Neural crest cell (in vitro differentiated cells): ENCODE results near the gene MYCBPAP. TPM values are rescaled to one million over a fixed set of nuclear protein-coding genes. Genes with fewer than 3 reads are reported as not detected.

Experiments used
- DNase-seq: peaks from one replicate; pipeline ENCODE4 v3.0.0; 2021; ENCODE audit warnings: low read depth, mixed read lengths, low spot score
- H3K27ac Mint-ChIP-seq: one replicate; pipeline ENCODE4 v1.8.0; 2021; ENCODE audit warnings: mild to moderate bottlenecking, mixed read lengths; ENCODE audit not compliant: unreplicated experiment
- H3K27me3 Mint-ChIP-seq: 2 replicates; pipeline ENCODE4 v1.8.0; 2021; ENCODE audit warnings: low read depth, mild to moderate bottlenecking, mixed read lengths
- H3K36me3 Mint-ChIP-seq: 2 replicates; pipeline ENCODE4 v1.8.0; 2021; ENCODE audit warnings: low read depth, mild to moderate bottlenecking, mixed read lengths
- H3K4me1 Mint-ChIP-seq: 2 replicates; pipeline ENCODE4 v1.8.0; 2021; ENCODE audit warnings: mixed read lengths
- H3K4me3 Mint-ChIP-seq: one replicate; pipeline ENCODE4 v1.8.0; 2021; ENCODE audit warnings: mild to moderate bottlenecking, mixed read lengths
- H3K9me3 Mint-ChIP-seq: 2 replicates; pipeline ENCODE4 v1.8.0; 2021; ENCODE audit warnings: mixed read lengths
- total RNA-seq: library from RNA; stranded (reverse); gene quantifications from 2 replicates; pipeline ENCODE4 v1.2.1, GENCODE V29; 2021
- TF ChIP-seq, protein P1 (sequence below): fragments of 200-600 bp; sonication (generic); conservative IDR thresholded peaks from 2 replicates; pipeline ENCODE4 v1.5.0; 2021; ENCODE audit warnings: antibody characterized with exemption, mild to moderate bottlenecking

Gene MYCBPAP
- total RNA-seq, 1 donor from 2014 or later, result 1.2 TPM

DNA sequence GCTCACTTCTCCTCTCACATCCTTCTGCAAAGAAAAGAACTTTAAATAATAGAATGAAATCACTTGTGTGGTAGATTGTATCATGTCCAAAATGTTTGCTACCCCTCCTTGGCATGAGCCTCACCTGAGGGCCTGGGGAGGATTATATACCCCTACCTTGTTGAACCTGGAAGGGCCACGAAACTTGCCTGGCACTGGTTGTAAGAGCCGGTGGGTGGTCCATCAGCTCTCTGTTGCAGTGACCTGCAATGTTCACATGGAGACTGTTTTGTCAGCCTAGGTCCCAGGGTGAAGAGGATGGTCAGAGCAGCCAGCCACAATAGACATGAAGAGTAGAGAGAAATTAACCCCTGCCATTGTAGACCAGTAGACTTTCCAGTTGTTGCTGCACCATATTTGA is 19.4 kb upstream of the MYCBPAP start:
- no peak overlapping the region for H3K4me3 Mint-ChIP-seq
- H3K36me3 Mint-ChIP-seq, result no peaks in the 10 kb centered on the region
- DNase-seq, result no peak
- no peak overlapping the region for H3K27ac Mint-ChIP-seq
- no peaks in the 10 kb centered on the region for H3K9me3 Mint-ChIP-seq
- TF ChIP-seq, protein P1, sequence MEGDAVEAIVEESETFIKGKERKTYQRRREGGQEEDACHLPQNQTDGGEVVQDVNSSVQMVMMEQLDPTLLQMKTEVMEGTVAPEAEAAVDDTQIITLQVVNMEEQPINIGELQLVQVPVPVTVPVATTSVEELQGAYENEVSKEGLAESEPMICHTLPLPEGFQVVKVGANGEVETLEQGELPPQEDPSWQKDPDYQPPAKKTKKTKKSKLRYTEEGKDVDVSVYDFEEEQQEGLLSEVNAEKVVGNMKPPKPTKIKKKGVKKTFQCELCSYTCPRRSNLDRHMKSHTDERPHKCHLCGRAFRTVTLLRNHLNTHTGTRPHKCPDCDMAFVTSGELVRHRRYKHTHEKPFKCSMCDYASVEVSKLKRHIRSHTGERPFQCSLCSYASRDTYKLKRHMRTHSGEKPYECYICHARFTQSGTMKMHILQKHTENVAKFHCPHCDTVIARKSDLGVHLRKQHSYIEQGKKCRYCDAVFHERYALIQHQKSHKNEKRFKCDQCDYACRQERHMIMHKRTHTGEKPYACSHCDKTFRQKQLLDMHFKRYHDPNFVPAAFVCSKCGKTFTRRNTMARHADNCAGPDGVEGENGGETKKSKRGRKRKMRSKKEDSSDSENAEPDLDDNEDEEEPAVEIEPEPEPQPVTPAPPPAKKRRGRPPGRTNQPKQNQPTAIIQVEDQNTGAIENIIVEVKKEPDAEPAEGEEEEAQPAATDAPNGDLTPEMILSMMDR, result no peak
- H3K4me1 Mint-ChIP-seq, result no peaks in the 10 kb centered on the region
- peaks cover 2% of the 10 kb centered on the region for H3K27me3 Mint-ChIP-seq

DNA sequence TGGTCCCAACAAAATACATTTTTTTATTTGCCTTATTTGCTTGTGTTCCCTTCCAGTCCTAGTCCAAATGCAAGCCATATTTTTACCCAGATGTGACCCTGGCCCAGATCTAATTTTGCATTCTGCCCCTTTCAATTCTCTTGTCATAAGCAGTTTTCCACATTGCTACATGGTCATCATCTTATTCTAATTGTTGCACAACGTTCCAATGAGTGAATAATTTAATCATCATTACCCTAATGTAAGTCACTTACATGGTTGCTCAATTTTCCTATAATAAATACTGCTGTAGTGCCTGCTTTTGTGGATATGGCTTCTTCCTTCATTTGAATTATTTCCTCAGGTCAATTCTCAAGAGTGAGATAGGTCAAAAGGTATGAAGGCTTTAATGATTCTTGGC is 16.7 kb upstream of the MYCBPAP start:
- TF ChIP-seq, protein P1, result no peak
- DNase-seq, result no peak
- H3K9me3 Mint-ChIP-seq, result no peaks in the 10 kb centered on the region
- peaks cover 2% of the 10 kb centered on the region for H3K27me3 Mint-ChIP-seq
- no peaks in the 10 kb centered on the region for H3K36me3 Mint-ChIP-seq
- no peak overlapping the region for H3K4me3 Mint-ChIP-seq
- no peak overlapping the region for H3K27ac Mint-ChIP-seq
- no peaks in the 10 kb centered on the region for H3K4me1 Mint-ChIP-seq

DNA sequence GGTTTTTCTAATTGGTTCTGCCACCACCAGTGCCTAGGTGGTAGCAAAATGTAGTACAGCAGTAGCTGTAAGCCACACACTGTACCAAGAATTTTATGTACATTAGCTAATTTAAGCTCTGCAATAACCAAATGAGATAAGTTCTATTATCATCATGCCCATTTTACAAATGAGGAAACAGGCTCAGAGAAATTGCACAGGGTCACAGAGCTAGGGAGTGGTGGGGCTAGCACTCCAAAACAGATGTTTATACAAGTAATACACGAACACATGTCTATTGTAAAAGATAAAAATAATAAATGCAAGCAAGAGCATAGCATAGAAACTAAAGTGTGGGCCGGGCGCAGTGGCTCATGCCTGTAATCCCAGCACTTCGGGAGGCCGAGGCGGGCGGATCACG is 16.0 kb upstream of the MYCBPAP start:
- no peak overlapping the region for H3K4me3 Mint-ChIP-seq
- no peaks in the 10 kb centered on the region for H3K36me3 Mint-ChIP-seq
- H3K27ac Mint-ChIP-seq, result no peak overlapping the region
- DNase-seq, result no peak
- no peaks in the 10 kb centered on the region for H3K4me1 Mint-ChIP-seq
- peaks cover 2% of the 10 kb centered on the region for H3K27me3 Mint-ChIP-seq
- H3K9me3 Mint-ChIP-seq, result no peaks in the 10 kb centered on the region
- TF ChIP-seq, protein P1, result no peak

DNA sequence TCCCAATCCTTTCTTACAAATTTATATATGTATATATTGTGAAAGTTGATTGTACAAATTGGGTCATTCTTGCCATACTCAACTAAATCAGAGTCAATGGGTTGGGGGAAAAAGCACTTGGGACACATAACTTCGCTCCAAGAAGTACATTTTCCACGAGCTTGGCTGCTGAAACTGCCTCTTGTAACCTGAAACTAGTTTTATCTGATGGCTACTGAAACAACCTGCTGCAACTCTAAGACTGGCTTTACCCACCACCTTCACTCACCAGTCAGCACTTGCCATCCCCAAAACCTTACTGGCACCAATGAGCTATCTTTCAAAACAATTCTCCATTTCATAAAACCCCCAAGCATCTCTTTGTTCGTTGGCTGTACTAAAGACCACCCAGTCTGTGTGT is 14.5 kb upstream of the MYCBPAP start:
- TF ChIP-seq, protein P1, result no peak
- Mint-ChIP-seq H3K36me3 (no peaks in the 10 kb centered on the region), H3K9me3 (no peaks in the 10 kb centered on the region), H3K4me3 (no peak overlapping the region), H3K27ac (no peak overlapping the region), H3K4me1 (no peaks in the 10 kb centered on the region), H3K27me3 (peaks cover 2% of the 10 kb centered on the region)
- DNase-seq, result no peak

DNA sequence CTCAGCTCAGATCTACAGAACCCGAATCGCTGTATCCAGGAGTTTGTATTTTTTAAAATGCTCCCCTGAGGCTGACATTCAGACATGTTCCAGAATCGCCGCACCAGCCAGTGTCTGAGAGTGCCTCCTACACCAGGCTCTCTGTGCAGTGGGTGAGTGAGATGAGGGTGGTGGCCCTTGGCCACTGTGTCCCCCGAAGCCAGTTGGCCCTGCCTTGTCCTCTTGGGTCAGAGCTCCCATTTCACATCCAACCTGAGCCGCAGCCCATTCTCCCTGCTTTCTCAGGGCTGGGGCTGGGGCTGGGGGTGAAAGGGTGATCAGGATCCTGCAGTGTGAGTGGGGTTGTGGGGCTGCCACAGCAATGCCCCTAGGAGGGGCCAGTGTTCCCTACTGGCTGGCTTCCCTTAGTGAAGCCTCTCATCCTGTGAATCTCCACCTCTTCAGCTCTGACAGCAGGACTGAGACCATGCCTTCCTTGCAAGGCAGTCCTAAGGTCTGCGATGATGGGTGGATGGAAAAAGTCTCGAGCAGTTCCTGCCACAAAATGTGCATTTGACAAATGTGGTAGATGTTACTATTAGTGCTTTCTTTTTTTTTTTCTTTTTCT is 12.9 kb upstream of the MYCBPAP start:
- Mint-ChIP-seq H3K36me3 (no peaks in the 10 kb centered on the region), H3K4me3 (no peak overlapping the region), H3K9me3 (no peaks in the 10 kb centered on the region), H3K27me3 (peaks cover 2% of the 10 kb centered on the region), H3K27ac (no peak overlapping the region), H3K4me1 (no peaks in the 10 kb centered on the region)
- no peak for DNase-seq
- TF ChIP-seq, protein P1, result no peak

DNA sequence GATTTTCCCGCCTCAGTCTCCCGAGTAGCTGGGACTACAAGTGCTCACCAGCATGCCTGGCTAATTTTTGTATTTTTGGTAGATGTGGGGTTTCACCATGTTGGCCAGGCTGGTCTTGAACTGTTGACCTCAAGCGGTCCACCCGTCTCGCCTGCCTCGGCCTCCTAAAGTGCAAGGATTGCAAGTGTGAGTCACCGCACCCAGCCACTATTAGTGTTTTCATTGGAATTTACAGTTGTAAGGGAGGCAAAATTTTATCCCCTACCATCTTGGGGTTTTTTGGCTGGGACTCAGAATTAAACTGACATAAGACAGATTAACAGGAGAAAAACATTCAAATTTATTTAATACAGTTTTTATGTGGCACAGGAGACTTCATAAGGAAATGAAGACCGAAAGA is 12.3 kb upstream of the MYCBPAP start:
- no peak for DNase-seq
- Mint-ChIP-seq H3K4me1 (no peaks in the 10 kb centered on the region), H3K9me3 (no peaks in the 10 kb centered on the region), H3K27ac (no peak overlapping the region), H3K36me3 (no peaks in the 10 kb centered on the region), H3K4me3 (no peak overlapping the region), H3K27me3 (peaks cover 2% of the 10 kb centered on the region)
- TF ChIP-seq, protein P1, result no peak
